ENCODE data around the gene NLRP12.
"Not testable (repeated sequence)": the region's sequence is repeated elsewhere in the genome, so short reads cannot be mapped to it uniquely, and the experiment has no call there.

The NLRP12 gene, protein sequence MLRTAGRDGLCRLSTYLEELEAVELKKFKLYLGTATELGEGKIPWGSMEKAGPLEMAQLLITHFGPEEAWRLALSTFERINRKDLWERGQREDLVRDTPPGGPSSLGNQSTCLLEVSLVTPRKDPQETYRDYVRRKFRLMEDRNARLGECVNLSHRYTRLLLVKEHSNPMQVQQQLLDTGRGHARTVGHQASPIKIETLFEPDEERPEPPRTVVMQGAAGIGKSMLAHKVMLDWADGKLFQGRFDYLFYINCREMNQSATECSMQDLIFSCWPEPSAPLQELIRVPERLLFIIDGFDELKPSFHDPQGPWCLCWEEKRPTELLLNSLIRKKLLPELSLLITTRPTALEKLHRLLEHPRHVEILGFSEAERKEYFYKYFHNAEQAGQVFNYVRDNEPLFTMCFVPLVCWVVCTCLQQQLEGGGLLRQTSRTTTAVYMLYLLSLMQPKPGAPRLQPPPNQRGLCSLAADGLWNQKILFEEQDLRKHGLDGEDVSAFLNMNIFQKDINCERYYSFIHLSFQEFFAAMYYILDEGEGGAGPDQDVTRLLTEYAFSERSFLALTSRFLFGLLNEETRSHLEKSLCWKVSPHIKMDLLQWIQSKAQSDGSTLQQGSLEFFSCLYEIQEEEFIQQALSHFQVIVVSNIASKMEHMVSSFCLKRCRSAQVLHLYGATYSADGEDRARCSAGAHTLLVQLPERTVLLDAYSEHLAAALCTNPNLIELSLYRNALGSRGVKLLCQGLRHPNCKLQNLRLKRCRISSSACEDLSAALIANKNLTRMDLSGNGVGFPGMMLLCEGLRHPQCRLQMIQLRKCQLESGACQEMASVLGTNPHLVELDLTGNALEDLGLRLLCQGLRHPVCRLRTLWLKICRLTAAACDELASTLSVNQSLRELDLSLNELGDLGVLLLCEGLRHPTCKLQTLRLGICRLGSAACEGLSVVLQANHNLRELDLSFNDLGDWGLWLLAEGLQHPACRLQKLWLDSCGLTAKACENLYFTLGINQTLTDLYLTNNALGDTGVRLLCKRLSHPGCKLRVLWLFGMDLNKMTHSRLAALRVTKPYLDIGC

DNA sequence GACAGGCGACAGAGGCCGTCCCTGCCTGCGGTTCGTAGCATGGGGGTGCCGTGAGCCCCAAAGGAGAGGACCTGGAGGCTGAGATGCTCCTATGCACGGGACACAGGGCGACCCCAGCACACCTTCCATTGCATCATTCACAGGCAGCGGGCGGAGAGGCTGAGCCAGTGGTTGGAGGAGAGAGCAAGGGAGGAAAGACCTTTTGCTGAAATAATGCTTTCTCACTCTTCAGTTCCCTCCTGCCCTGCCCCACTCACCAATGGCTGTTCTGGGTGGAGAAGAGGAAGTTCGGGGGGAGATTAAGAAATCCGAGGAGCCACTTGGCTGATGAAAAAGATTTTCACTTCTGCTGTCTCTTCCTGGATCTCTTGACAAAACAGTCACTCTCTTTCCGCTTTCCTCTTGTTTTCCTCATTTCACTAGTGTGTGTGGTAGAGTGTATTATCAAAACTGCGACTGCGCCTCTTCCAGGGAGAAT is at the start of gene NLRP12:
NLRP12 (minus strand) TSS at position 181 of the 478 bp plus-strand sequence; CDS start at position 41, 140 bp downstream.
- no peak for DNase-seq

DNA sequence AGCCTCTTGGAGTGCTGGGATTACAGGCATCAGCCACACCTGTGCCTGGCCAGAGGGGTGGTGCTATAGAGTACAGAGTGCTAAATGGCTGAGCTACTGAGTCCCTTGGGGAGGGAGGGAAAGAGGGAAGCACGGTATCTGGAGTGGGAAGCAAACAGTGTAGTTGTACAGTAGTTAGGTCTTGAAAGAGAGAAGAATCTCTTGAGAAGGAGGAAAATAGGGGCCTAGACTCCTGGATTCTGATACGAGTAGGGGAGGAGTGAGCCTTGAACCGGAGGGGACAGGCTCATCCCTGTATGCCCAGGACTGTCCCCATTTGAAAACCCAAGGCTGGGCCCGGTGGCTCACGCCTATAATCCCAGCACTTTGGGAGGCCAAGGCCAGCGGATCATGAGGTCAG is 48.6 kb upstream of the NLRP12 start:
- DNase-seq: no peak

DNA sequence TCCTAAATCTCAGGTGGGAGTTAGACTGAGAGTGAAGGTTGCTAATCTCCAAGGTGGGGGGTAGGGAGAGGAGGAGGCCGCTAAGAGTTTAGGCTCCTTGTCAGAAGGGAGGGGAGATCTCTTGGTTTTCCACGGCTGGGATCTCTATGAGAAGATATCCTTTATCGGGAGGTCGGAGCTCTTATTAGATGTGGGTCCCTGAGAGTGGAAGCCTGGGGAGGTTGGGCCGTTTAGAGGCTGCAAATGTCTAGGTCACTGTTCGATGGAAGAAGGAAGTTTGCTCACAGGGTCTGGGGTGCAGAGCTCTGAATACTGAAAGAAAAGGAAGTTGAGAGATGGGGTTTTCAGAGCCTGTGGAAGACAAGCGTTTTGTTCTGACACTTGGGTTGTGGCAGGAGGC is 47.3 kb upstream of the NLRP12 start:
- no peak for DNase-seq

DNA sequence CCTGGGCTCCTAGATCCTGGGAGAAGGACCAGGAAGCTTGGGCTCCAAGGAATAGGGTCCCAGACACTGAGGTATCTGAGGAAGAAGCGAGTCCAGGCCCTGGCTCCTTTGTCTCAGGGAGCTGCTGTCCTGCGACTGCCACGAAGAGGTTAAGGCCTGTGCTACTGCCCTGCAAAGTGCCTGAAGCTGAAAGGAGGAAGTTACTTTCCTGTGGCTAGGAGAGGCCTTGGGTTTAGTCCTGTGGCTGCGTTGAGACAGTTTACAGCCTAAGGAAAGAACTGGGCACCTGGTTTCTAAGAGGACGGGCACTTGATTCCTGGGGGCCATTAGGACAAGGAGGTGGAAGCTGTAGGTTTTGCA is 46.4 kb upstream of the NLRP12 start:
- no peak for DNase-seq

DNA sequence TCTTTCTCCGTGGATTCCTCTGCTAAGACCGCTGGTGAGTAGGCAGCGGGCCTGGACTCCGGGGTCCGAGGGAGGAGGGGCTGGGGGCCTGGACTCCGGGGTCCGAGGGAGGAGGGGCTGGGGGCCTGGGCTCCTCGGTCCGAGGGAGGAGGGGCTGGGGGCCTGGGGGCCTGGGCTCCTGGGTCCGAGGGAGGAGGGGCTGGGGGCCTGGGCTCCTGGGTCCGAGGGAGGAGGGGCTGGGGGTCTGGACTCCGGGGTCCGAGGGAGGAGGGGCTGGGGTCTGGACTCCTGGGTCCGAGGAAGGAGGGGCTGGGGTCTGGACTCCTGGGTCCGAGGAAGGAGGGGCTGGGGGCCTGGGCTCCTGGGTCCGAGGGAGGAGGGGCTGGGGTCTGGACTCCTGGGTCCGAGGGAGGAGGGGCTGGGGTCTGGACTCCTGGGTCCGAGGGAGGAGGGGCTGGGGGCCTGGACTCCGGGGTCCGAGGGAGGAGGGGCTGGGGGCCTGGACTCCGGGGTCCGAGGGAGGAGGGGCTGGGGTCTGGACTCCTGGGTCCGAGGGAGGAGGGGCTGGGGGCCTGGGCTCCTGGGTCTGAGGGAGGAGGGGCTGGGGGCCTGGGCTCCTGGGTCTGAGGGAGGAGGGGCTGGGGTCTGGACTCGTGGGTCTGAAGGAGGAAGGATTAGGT is 45.8 kb upstream of the NLRP12 start:
- DNase-seq: not testable (repeated sequence)

DNA sequence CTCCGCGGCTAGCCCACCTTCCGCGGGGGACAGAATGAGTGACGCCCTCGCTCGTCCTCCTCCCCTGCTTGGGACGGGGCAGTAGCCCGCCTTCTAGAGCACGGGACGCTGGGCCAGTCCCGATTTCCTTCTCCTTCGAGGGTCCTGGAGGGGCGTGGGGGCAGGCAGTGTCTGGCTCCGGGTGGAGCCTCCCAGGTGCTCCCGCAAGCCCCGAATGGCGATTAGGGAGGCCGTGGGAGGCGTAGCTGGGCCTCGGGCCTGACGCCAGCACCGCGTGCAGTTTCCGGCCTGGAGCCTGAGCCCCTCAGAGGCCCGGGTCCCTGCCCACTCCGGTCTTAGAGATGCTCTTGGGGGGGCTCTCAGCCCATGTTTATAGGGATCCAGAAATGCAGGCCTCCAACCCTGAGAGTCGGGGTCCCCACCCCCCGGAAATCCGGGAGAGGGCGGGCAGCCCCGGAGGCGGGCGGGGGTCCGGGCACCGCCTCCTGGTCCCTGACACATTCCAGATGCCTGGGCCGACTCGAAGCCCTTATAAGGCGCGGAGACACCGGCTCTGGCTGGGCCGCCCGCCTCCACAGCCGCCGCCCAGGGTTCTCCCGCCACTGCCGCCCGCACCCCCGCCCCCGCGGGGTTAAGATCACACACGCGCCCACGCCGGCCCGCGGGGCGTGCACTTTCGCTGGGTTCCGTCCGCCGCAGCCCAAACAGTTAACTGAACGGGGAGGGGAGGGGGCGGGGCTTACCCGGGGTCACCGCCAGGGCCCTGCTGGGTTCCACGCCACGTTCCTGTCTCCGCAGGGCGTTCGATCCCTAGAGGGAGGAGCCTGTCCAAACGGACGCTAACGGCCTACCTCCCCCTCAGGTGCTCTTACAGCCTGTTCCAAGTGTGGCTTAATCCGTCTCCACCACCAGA is 45.0 kb upstream of the NLRP12 start:
- no peak for DNase-seq

DNA sequence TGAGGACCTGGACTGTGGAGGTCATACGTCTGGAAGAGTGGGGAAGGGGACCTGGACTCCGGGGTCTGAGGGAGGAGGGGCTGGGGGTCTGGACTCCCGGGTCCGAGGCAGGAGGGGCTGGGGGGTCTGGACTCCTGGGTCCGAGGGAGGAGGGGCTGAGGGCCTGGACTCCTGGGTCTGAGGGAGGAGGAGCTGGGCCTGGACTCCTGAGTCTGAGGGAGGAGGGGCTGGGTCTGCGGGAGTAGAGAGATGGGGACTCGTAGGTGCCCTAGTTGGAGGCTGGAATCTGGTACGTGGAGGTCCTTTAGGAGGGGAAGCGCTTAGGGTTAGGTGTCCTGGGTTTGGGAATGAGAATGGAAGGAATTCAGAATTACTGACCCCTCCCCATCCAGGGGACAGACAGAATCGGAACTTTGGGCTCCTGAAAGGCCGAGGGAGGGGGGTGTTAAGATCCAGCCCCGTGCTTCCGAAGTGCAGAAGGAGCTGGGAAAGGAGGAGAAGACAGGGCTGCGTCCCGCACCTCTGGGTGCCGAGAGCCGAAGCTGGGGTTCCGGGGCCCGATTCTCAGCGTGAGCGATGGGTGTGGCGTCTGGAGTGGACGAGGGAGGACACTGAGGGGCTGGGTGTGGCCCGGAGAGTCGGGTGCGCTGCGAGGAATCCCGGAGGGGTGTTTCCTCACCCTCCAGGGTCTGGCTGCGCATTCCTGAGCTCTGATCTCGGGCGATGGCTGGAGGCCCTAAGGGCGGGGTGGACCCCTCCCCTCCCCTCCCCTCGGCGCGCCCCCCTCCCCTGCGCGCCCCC is 44.2 kb upstream of the NLRP12 start:
- no peak for DNase-seq

DNA sequence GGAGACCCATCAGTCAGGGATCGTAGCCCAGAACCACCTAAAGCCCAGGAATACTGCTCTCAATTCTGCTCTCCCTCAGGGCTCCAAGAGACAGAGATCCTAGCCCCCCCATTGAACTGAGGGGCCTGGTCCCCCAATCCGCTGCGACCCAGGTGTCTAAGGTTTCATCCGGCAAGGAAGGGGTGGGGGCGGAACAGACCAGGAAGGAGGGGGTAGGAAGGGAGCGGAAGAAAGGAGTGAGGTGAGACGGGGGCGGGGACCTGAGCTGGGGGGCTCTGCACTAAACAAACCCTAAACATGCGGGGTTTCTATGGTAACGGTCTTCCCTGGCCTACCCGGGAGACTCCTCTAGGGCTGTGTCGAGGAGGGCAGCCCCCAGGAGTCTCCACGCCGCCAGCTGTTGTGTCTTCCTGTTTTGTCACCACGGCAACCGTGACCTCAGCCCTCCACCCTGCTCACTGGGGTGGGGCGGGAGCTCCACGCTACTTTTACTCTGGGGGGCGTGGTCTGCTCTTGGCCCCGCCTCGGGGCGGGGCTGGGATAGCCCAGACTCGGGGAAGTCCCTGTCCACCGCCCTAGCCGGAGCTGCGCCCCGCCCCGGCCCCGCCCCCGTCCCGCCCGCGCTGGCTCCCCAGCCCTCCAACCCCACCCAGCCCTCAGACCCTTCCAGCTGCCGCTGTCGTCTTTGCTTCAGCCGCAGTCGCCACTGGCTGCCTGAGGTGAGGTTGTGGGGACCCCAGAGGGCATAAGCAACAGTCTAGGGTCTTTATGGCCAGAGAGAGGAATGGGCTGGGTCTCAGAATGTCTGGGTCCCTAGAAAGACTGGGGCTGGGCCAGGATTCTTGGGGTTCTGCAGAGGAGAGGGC is 43.3 kb upstream of the NLRP12 start, which contains the start of gene MYADM:
MYADM (plus strand) TSS at position 659 of the 866 bp plus-strand sequence. CDS start 5,647 bp downstream, outside the sequence.
- DNase-seq: peak; percentile 59

DNA sequence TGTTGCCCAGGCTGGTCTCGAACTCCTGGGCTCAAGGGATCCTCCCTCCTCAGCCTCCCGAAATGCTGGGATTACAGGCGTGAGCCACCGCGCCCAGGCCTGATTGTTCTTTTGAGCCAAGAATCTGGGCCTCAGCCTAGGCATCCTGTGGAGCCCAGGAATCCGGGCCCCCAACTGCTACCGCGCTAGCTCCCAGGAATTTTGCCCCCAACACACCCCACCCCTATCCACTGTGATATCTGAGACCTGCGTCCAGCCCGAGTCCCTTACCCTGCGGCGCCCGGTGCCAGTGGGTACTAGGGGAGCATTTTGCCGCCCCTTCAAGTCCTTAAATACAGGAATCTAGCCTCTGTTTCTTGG is 42.7 kb upstream of the NLRP12 start:
- no peak for DNase-seq

DNA sequence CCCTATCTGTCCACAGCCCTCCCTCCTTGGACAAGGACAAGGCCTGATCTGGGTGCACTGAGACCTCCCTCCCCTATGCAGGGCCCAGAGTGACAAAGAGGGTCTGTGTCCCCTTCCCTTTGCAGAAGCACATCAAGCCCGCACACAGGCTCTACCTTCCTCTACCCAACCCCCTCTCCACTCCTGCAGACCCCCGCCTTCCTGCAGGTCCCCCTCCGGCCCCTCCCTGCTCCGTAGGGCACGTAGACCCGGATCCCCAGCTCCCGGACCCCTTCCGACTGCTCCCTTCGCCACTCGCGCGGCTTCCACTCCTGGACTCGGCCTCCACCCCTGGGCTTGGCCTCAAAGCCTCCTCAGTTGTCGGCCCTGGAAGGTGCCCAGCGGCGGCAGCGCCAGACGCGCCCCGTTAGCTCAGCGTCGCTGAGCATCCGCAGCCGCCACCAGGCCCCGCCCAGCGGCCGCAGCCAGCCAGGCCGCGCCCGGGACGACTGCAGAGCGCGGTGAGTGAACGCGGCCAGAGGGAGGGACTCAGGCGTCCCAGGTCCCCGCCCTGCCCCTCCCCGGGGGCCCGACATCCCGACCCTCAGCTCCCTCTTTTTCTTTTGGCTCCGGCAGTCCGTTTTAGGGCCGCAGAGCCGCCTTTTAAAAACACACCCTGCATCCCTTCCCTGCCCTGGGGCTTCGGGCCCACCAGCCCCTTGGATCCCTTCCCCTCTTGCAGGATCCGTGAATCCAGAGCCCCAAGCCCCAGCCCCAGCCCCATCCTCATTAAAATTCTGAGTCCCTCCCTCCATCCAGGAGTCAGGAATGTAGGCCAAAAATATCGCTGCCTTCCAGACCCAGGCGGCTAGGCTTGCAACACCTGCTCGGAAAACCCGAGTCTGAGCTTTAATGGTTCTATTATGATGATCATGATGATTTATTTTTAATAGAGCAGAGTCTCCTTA is 42.1 kb upstream of the NLRP12 start:
- DNase-seq: no peak

DNA sequence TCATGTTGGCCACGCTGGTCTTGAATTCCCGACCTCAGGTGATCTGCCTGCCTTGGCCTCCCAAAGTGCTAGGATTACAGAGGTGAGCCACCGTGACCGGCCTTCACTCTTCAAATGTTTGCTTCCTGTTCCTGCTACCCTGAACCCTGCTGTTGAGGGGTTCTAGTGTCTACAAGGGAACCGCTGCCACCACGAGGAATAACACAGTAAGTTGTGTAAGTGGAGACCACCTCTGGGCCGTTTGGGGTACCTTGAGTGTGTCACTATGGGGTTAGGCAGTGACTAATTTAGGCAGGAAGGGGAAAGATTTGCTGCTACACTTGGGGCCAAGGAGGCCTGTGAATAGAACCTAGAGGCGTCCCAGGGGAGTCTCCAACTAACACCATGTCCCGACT is 41.4 kb upstream of the NLRP12 start:
- no peak for DNase-seq

DNA sequence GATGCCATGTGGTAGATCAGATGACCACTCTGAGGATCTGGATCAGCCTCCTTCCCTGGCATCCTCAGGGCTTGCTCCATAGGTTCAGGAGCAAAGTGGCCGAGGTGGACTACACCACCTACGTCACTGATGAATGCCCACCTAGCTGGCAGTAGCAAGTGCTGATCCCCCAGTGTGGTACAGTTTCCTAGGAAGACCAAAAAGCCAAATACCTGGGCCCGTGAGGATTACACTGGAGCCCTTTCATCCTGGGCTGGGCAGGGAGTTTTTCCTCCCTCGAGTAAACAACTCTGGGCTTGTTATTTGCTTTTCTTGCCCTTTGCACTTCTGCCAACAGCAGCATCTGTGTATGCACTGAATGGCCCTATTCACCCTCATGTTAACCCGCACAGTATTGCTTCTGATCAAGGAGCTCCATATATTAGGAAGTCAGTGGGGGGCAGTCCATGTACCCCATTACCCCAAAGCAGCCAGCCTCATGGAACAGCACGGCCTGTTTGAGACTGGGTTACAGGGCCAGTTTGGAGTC is 40.3 kb upstream of the NLRP12 start:
- no peak for DNase-seq

DNA sequence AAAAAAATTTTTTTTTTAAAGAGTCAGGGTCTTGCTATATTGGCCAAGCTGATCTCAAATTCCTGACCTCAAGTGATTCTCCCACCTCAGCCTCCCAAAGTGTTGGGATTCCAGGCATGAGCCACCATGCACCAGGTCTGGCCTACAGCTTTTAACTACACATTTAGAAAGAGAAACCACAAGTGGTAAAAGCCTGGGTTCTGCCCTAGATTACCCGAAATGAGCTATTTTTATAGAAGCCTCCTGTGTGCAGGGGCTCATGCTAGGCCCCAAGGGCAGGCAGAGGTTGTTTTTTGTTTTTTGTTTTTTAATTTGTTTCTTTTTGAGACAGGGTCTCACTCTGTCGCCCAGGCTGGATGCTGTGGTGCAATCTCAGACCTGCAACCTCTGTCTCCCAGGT is 29.6 kb upstream of the NLRP12 start:
- no peak for DNase-seq

DNA sequence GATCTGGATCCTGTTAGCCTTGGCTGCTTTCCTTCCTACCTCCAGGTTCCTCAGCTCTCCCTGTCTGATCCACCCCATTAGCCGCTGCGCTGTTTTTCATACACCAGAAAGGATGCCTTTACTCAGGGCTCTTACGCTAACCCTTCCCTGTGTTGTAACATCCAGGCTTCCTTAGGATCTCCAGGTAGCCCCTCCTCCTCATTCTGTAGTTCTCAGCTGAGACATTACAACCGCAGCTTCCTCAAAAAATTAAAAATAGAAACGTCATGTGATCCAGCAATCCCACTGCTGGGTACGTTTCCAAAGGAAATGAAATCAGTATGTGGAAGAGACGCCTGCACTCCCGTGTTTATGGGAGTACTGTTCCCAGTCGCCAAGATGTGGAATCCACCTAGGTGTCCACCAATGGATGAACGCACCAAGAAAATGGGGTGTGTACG is 25.1 kb upstream of the NLRP12 start:
- DNase-seq: no peak

DNA sequence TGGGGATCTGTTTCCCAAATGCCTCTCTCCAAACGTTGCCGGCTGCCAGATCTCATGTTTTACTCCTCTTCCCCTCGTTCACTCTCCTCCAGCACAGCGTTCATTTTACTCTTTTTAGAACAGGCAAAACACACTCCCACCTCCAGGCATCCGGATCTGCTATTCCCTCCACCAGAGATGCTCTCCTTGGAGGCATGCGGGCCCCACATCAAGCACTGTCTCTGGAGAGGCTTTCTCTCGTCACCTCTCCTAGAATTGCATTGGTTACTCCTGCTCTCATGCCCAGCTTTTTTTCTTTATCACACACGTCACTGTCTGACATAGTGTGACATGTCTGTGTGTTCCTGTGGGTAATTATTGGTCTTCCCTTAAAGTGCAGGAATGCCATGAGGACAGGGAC is 23.4 kb upstream of the NLRP12 start:
- no peak for DNase-seq

DNA sequence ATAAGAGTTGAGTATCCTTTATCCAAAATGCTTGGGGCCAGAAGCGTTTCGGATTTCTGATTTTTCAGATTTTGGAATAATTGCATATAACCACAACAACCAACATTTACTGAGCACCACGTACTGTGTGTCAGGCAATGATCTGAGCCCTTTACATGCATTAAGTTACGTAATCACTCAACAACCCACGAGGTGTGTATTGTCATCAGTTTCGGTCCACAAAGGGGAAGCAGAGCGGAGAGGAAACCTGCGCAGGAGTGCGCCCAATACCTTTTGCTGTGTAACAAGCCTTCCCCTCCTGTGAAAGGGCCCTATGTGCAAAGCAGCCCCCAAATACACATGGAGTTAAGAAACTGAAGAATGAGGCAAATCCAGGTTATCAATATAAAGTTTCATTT is 20.7 kb upstream of the NLRP12 start:
- no peak for DNase-seq

DNA sequence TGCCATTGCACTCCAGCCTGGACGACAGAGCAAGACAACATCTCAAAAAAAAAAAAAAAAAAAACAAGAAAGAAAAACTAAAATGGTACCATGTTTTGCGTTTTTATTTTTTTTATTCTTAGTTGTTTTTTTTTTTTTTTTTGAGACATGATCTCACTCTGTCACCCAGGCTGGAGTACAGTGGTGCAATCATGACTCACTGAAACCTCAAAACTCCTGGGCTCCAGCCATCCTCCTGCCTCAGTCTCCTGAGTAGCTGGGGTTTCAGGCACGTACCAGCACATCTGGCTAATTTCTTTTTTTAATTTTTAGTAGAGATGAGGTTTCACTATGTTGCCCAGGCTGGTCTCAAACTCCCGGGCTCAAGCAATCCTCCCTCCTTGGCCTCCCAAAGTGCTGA is 16.8 kb upstream of the NLRP12 start:
- DNase-seq: not testable (repeated sequence)

DNA sequence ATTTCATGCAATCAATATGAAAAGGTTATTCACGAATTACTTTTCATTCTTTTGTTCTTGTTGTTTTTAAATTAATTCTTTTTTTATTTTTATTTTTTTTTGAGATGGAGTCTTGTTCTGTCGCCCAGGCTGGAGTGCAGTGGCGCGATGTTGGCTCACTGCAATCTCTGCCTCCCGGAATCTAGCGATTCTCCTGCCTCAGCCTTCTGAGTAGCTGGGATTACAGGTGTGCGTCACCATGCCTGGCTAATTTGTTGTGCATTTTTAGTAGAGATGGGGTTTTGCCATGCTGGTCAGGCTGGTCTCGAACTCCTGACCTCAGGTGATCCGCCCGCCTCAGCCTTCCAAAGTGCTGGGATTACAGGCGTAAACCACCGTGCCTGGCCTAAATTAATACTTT is 16.1 kb upstream of the NLRP12 start:
- not testable (repeated sequence) for DNase-seq
